Thyroid gland (tissue), 4 donors: ENCODE results near the gene SPATA13.

ENCODE experiments used
- CTCF ChIP-seq, 6 experiments: fragments of 200-600 bp in 3 of 6; fragments of 450-650 bp in 3 of 6; sonication (generic) in 3 of 6; IDR thresholded peaks; one replicate each; pipeline ENCODE4 v1.5.1; 2016 to 2019; ENCODE audit warnings: antibody characterized with exemption in 6 of 6, mild to moderate bottlenecking in 2 of 6, inconsistent platforms in 1 of 6, moderate library complexity in 1 of 6
- POLR2A ChIP-seq, 2 donors: fragments of 450-650 bp; IDR thresholded peaks; one replicate each; pipeline ENCODE4 v1.6.1; 2017; ENCODE audit warnings: antibody characterized with exemption in 2 of 2, mild to moderate bottlenecking in 2 of 2, moderate library complexity in 1 of 2

GRCh38 chr13:24124789-24125476 lies 35.6 kb upstream of the SPATA13 start:
- no peak for TF ChIP-seq POLR2A (IDR thresholded peaks at IDR 0.05)
- TF ChIP-seq CTCF (IDR thresholded peaks at IDR 0.05), result no peak
